ENCODE measurements around the gene JUN. TPM values are rescaled to one million over a fixed set of nuclear protein-coding genes. Genes with fewer than 3 reads are reported as not detected.

Gene JUN
- total and polyA plus RNA-seq, 4 donors: 15.0 to 29.8 (median 17.5) TPM

- TF ChIP-seq FOXA1 (IDR thresholded peaks at IDR 0.05) (no peak), ZBTB33 (IDR thresholded peaks at IDR 0.05) (no peak), YY1 (IDR thresholded peaks at IDR 0.05) (no peak), ATF3 (IDR thresholded peaks at IDR 0.05) (no peak), RAD21 (IDR thresholded peaks at IDR 0.05) (no peak), TAF1 (conservative IDR thresholded peaks at IDR 0.05) (no peak), FOXA2 (IDR thresholded peaks at IDR 0.05) (no peak), CTCF (IDR thresholded peaks at IDR 0.05; ENCODE audit: low read depth, low read length, missing input control) (no peak), REST (IDR thresholded peaks at IDR 0.05) (no peak), RXRA (IDR thresholded peaks at IDR 0.05) (no peak), HNF4A (conservative IDR thresholded peaks at IDR 0.05) (no peak)
- Histone ChIP-seq H3K9ac (ENCODE audit: low read depth in 1 of 2, low read length in 2 of 2) (no peak overlapping the region), H3K9me3 (ENCODE audit: control insufficient read depth in 4 of 4, low read length in 3 of 4) (no peaks in the 10 kb centered on the region), H3K4me3 (ENCODE audit: low read depth in 1 of 3, low read length in 3 of 3) (no peak overlapping the region), H3K36me3 (ENCODE audit: control insufficient read depth in 4 of 4, insufficient read depth in 3 of 4, low read depth in 1 of 4, low read length in 3 of 4) (no peaks in the 10 kb centered on the region), H3K27ac (ENCODE audit: low read depth in 1 of 2, low read length in 2 of 2) (no peak overlapping the region), H3K4me1 (ENCODE audit: control insufficient read depth in 4 of 4, insufficient read depth in 4 of 4, low read length in 3 of 4) (peaks cover 0 to 11% (median 7%) of the 10 kb centered on the region in 4 donors), H3K27me3 (ENCODE audit: control insufficient read depth in 4 of 4, insufficient read depth in 4 of 4, low read length in 3 of 4) (no peaks in the 10 kb centered on the region)
- DNase-seq (ENCODE audit: low spot score): no peak
- WGBS: 46% methylated on average over 3 of the region's 3 CpGs
Measured at GRCh38 chr1:58748666-58749065, 35.2 kb downstream of the JUN start.

- no peak overlapping the region for H3K27ac ChIP-seq (ENCODE audit: low read depth in 1 of 2, low read length in 2 of 2)
- TF ChIP-seq JUND (IDR thresholded peaks at IDR 0.05): no peak
- TF ChIP-seq HNF4A (conservative IDR thresholded peaks at IDR 0.05): no peak
- TF ChIP-seq TAF1 (conservative IDR thresholded peaks at IDR 0.05): no peak
- TF ChIP-seq RXRA (IDR thresholded peaks at IDR 0.05): no peak
- no peak for TF ChIP-seq SP1 (IDR thresholded peaks at IDR 0.05)
- TF ChIP-seq CTCF (IDR thresholded peaks at IDR 0.05; ENCODE audit: low read depth, low read length, missing input control): no peak
- TF ChIP-seq EGR1 (IDR thresholded peaks at IDR 0.05; ENCODE audit: low read depth in 2 of 2): no peak
- TF ChIP-seq FOXA2 (IDR thresholded peaks at IDR 0.05): no peak
- TF ChIP-seq GABPA (IDR thresholded peaks at IDR 0.05 in 1 of 2, conservative IDR thresholded peaks at IDR 0.05 in 1 of 2): no peak
- no peak overlapping the region for H3K9ac ChIP-seq (ENCODE audit: low read depth in 1 of 2, low read length in 2 of 2)
- H3K9me3 ChIP-seq (ENCODE audit: control insufficient read depth in 4 of 4, low read length in 3 of 4): no peaks in the 10 kb centered on the region
- 97% methylated on average over 2 of the region's 2 CpGs for WGBS
- H3K4me1 ChIP-seq (ENCODE audit: control insufficient read depth in 4 of 4, insufficient read depth in 4 of 4, low read length in 3 of 4): no peaks in the 10 kb centered on the region
- no peak for DNase-seq (ENCODE audit: low spot score)
- H3K4me3 ChIP-seq (ENCODE audit: low read depth in 1 of 3, low read length in 3 of 3): no peak overlapping the region
- no peaks in the 10 kb centered on the region for H3K27me3 ChIP-seq (ENCODE audit: control insufficient read depth in 4 of 4, insufficient read depth in 4 of 4, low read length in 3 of 4)
- no peaks in the 10 kb centered on the region for H3K36me3 ChIP-seq (ENCODE audit: control insufficient read depth in 4 of 4, insufficient read depth in 3 of 4, low read depth in 1 of 4, low read length in 3 of 4)
Measured at GRCh38 chr1:58746757-58747156, 37.1 kb downstream of the JUN start.

Data from liver (tissue), 9 donors.